GM04503 (cell line): ENCODE results near the gene DUOXA2.
"Not testable (repeated sequence)": the region's sequence is repeated elsewhere in the genome, so short reads cannot be mapped to it uniquely, and the experiment has no call there.

Experiments used
- DNase-seq: peaks from one replicate; pipeline ENCODE4 v3.0.0-alpha.2; 2012; ENCODE audit warnings: low read depth

DUOXA2 gene

GRCh38 chr15:45095661-45096060 lies 18.5 kb upstream of the DUOXA2 start:
- DNase-seq, result no peak

GRCh38 chr15:45097466-45097865 lies 16.7 kb upstream of the DUOXA2 start:
- DNase-seq, result no peak

GRCh38 chr15:45099549-45100165 lies 14.5 kb upstream of the DUOXA2 start:
- no peak for DNase-seq

- no peak for DNase-seq
These were observed 13.1 kb upstream of the DUOXA2 start for GRCh38 chr15:45100884-45101625.

- DNase-seq, result no peak
These were observed 12.4 kb upstream of the DUOXA2 start for GRCh38 chr15:45101749-45102148.

GRCh38 chr15:45102226-45102625 lies 11.9 kb upstream of the DUOXA2 start:
- no peak for DNase-seq

- DNase-seq, result not testable (repeated sequence)
These were observed 10.0 kb upstream of the DUOXA2 start for GRCh38 chr15:45104170-45104569.

GRCh38 chr15:45105586-45105985 lies 8.5 kb upstream of the DUOXA2 start:
- no peak for DNase-seq

- DNase-seq, result no peak
These were observed 7.9 kb upstream of the DUOXA2 start for GRCh38 chr15:45106002-45106790.

GRCh38 chr15:45107941-45108630 lies 6.0 kb upstream of the DUOXA2 start:
- DNase-seq, result no peak

- no peak for DNase-seq
These were observed 3.8 kb upstream of the DUOXA2 start for GRCh38 chr15:45110256-45110820.

- no peak for DNase-seq
These were observed 2.6 kb upstream of the DUOXA2 start for GRCh38 chr15:45111390-45112142.

- no peak for DNase-seq
These were observed 2.0 kb upstream of the DUOXA2 start for GRCh38 chr15:45112143-45112590.

GRCh38 chr15:45112591-45113379 lies 1.3 kb upstream of the DUOXA2 start:
- DNase-seq, result no peak

GRCh38 chr15:45113380-45113990 lies 641 bp upstream of the DUOXA2 start:
- DNase-seq, result no peak

GRCh38 chr15:45114751-45115085 lies 592 bp downstream of the DUOXA2 start:
- DNase-seq, result no peak

GRCh38 chr15:45115312-45115820 lies 1.2 kb downstream of the DUOXA2 start:
- no peak for DNase-seq

GRCh38 chr15:45116006-45116481 lies 1.9 kb downstream of the DUOXA2 start:
- no peak for DNase-seq

- no peak for DNase-seq
These were observed 2.6 kb downstream of the DUOXA2 start for GRCh38 chr15:45116482-45117307.
